BE2C (cell line): ENCODE measurements around the gene PCBP3.

ENCODE experiments used
- DNase-seq: peaks from one replicate; pipeline ENCODE4 v3.0.0-alpha.2; 2020
- H3K27me3 ChIP-seq: fragments of 250-450 bp; sonication (Bioruptor Pico); 2 replicates; pipeline ENCODE4 v1.5.1; 2020; ENCODE audit warnings: mild to moderate bottlenecking
- H3K36me3 ChIP-seq: fragments of 250-450 bp; sonication (Bioruptor Pico); 2 replicates; pipeline ENCODE4 v1.5.1; 2020; ENCODE audit warnings: mild to moderate bottlenecking
- H3K4me1 ChIP-seq: fragments of 250-450 bp; sonication (Bioruptor Pico); 2 replicates; pipeline ENCODE4 v1.5.1; 2020
- H3K4me3 ChIP-seq: 2 replicates; pipeline ENCODE4 v1.5.1; 2011; ENCODE audit warnings: low read depth, low read length
- H3K9me3 ChIP-seq: fragments of 250-450 bp; sonication (Bioruptor Pico); 2 replicates; pipeline ENCODE4 v1.5.1; 2020
- TF ChIP-seq, protein P1 (sequence below): IDR thresholded peaks from 2 replicates; pipeline ENCODE4 v1.5.1; 2012; ENCODE audit warnings: mild to moderate bottlenecking, low read depth, low read length

The PCBP3 gene

DNA sequence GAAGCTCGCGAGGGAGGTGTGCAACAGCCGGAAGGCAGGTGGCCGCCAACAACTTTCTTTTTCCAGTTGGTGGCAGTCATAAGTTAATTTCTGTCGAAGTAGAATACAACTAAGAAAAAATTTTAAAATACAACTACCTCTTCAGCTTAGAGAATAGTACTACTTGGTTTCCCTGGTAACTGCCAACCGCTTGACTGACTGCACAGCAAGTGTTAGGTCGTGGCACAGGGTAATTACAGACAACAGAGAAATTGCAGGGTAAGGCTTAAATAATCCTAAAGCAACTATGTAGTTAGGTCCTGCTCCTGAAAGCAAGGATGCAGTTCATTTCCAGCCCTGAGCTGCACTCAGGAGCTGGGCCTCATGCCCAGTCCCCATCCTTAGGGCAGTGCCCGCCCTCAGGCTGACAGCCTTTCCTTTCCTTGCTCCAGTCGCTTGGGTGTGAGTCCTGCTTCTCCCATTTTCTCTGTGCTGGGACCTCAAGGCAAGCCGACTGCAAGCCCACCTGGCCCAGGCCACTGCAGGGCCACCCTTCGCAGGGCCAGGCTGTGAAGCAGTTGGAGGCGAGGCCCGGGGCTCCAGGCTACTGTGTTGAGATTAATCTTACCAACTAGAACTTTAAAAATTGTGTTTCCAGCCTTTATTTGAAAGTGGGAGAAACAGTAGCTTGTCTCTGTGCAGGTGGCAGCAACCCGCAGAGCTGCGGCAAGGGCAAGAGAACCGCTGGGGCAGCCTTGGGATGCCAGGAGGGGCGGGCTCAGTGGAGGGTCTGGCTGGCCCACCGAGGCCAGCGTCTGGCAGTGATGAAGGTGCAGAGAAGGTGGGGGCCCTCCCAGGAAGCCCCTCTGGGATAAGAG, 148.3 kb downstream of the PCBP3 start:
- peaks cover 5% of the 10 kb centered on the region; the same call in 1 of the 2 replicates for H3K36me3 ChIP-seq
- TF ChIP-seq, protein P1, sequence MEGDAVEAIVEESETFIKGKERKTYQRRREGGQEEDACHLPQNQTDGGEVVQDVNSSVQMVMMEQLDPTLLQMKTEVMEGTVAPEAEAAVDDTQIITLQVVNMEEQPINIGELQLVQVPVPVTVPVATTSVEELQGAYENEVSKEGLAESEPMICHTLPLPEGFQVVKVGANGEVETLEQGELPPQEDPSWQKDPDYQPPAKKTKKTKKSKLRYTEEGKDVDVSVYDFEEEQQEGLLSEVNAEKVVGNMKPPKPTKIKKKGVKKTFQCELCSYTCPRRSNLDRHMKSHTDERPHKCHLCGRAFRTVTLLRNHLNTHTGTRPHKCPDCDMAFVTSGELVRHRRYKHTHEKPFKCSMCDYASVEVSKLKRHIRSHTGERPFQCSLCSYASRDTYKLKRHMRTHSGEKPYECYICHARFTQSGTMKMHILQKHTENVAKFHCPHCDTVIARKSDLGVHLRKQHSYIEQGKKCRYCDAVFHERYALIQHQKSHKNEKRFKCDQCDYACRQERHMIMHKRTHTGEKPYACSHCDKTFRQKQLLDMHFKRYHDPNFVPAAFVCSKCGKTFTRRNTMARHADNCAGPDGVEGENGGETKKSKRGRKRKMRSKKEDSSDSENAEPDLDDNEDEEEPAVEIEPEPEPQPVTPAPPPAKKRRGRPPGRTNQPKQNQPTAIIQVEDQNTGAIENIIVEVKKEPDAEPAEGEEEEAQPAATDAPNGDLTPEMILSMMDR, result no peak

DNA sequence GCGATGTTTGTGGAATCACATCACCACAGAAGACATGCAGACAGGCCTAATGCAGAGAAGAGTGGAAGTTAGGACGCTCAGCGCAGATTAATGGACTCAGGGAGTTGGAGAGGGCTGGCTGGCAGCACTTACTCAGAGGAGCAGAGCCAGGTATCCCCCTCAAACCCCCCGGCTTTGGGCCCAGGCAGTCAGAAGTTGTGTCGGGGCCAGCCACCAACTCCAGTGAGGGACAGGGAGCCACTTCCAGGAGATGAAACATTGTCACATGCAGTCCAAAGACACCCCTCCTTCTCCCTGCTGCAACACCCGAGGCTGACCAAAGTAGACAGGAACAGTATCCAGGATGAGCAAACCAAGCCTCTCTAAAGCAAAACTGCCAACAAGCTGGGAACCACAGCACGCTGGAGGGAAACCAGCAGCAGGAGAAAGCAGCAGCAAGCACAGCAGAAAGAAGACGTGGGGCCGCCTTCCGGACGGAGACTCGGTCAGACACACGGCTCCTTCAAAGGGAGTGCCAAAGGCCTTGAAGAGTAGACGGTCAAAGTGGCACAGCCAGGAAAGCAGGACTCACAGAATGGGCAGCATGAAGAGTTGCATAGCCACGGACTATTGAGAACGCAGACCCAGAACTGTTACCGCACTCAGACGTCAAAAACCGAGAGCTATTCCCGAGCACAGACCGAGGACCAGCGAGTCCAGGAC, 149.3 kb downstream of the PCBP3 start:
- TF ChIP-seq, protein P1, result no peak
- peaks cover 5% of the 10 kb centered on the region; the same call in 1 of the 2 replicates for H3K36me3 ChIP-seq
- no peaks in the 10 kb centered on the region for H3K9me3 ChIP-seq
- no peak for DNase-seq
- no peak overlapping the region for H3K4me3 ChIP-seq
- no peaks in the 10 kb centered on the region; the same call in 1 of the 2 replicates for H3K4me1 ChIP-seq
- H3K27me3 ChIP-seq, result no peaks in the 10 kb centered on the region

More for the DNA sequence above, 148.3 kb downstream of the PCBP3 start:
- no peaks in the 10 kb centered on the region for H3K9me3 ChIP-seq
- no peak for DNase-seq
- no peaks in the 10 kb centered on the region for H3K27me3 ChIP-seq
- H3K4me1 ChIP-seq, result no peaks in the 10 kb centered on the region; the same call in 1 of the 2 replicates
- no peak overlapping the region for H3K4me3 ChIP-seq

DNA sequence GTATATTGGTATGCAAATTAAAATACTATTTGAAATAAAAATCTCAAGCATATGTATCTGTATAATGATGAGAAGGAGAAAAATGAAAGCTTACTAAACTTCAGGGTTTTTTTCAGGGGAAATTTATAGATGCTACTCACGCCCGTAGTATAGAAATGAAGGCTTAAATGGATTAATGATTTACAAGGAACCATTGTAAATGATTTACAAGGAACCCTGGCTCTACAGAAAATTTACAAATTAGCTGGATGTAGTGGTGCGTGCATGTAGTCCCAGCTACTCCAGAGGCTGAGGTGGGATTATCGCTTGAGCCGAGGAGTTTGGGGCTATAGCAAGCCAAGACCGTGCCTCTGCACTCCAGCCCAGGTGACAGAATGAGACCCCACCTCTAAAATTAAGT, 150.5 kb downstream of the PCBP3 start:
- Histone ChIP-seq H3K27me3 (no peaks in the 10 kb centered on the region), H3K4me1 (no peaks in the 10 kb centered on the region), H3K4me3 (no peak overlapping the region), H3K9me3 (no peaks in the 10 kb centered on the region), H3K36me3 (no peaks in the 10 kb centered on the region)
- DNase-seq, result no peak
- TF ChIP-seq, protein P1, result no peak

DNA sequence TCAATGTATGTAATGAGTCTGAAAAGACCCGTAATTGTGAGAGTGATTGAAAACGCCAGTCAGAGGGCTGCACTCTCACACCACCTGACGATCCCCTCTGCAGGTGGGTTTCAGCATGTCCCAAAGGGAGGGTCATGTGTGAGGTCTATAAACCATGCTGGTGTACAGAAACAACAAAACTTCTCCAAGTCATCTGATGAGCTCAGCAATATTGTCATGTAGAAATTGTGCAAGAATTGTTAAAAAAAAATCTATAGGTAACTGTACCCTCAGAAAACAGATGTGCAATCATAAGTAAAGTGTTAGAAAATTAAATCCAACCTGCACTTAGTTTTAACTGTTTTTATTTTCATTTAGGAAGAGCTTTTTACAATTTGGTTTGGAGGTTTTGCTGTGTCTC, 152.5 kb downstream of the PCBP3 start:
- Histone ChIP-seq H3K9me3 (no peaks in the 10 kb centered on the region), H3K27me3 (no peaks in the 10 kb centered on the region), H3K36me3 (no peaks in the 10 kb centered on the region; the same call in 1 of the 2 replicates), H3K4me3 (no peak overlapping the region), H3K4me1 (no peaks in the 10 kb centered on the region)
- TF ChIP-seq, protein P1, result no peak
- no peak for DNase-seq

DNA sequence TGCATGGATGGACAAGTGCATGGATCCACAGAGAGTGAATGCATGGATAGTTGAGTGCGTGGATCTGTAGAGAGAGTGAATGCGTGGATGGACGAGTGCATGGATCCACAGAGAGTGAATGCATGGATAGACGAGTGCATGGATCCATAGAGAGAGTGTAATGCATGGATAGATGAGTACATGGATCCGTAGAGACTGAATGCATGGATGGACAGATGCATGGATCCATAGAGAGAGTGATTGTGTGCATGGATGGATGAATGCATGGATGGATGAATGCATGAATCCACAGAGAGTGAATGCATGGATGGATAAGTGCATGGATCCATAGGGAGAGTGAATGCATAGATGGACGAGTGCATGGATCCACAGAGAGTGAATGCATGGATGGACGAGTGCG, 153.8 kb downstream of the PCBP3 start:
- TF ChIP-seq, protein P1, result no peak
- no peaks in the 10 kb centered on the region; the same call in 1 of the 2 replicates for H3K36me3 ChIP-seq
- no peaks in the 10 kb centered on the region for H3K4me1 ChIP-seq
- no peak overlapping the region for H3K4me3 ChIP-seq
- H3K27me3 ChIP-seq, result no peaks in the 10 kb centered on the region
- no peak for DNase-seq
- H3K9me3 ChIP-seq, result no peaks in the 10 kb centered on the region
